ENCODE results near the gene CNTNAP2.

CNTNAP2 gene

DNA sequence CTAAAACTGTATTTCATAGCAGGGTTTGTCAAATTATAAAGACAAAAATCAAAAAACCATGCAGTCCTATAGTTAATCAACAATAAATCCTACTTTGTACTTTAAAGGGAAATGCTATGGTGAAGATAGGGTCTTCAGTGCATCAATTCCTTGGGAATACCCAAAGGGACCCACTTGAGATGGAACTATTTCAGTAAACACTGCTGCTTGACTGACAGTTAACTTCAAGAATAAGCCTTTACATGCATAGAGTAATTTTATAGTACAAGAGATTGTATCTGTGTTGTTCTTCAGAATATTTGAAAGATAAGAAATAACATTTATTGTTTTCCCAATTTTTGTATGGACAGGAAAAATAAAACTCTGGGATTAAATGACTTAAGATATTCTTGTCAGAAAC lies 1179.6 kb downstream of the CNTNAP2 start:
- DNase-seq = no peak

DNA sequence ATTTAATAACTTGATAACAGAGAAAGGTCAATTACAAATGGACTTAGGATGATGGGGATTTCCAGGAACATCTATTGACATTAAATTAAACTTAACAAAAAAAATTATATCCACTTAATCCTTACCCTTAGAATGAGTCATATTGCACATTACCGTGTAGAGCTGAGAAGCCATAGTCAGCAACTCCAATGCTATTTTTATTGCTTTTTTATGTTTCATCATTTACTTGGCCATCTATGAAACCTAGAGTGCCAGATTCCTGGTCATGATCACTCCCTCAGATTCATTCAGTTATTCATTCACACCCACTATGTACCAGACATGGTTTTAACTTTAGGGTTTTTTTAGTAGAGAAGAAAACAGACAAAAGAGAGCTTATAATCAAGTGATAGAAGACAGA lies 1180.4 kb downstream of the CNTNAP2 start:
- DNase-seq = no peak

DNA sequence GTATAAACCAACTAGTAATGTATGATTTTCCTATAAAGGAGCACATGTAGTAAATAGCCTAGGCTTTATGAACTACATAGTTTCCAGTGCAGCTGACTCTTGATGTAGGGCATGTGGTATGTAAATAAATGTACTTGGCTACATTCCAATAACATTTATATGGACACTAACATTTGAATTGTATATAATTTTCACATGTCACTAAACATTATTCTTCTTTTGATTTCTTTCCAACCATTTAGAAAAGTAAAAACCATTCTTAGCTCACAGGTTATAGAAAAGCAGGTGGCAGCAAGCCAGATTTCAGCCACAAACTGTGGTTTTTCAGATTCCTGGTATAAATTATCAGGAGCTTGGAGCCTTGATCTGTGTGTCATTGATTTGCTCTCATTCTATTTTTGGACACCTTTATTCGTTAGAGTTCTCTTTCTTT lies 1182.0 kb downstream of the CNTNAP2 start:
- no peak for DNase-seq

DNA sequence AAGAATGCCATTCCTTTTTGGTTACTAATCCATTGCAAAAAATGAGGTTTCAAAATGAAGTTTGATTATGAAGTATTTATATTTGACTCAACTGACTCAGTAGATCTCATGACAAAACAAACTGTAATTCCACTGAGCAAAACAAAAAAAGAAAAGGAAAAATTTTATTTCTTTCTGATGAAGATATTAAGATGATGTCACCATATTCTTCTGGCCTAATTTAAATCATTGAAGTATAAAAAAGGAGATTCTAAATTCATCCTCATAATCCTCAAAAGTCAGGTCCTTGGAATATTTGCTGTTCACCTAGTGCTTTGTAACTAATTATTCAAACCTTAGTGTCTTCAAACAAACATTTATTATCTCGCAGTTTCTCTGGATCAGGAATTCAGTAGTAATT lies 1183.7 kb downstream of the CNTNAP2 start:
- DNase-seq = no peak

DNA sequence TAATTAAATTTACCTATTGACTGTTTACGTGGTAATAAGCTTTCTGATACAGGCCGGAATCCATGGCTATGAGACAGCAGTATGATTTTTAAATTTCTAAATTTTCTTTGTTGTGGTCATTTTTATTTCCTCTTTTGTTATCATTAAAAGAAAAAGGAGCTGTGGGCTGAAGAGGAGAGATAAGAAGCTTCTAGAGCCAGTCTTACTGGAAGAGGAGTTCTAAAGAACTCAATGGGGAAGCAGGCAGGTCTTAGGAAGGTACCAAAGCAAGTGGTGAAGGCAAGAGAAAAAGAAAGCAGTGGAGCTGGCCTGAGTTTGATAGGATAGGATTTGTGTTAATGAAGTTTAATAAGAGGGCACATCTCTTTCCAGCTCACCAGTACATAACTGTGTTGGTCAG lies 1187.8 kb downstream of the CNTNAP2 start:
- no peak for DNase-seq

DNA sequence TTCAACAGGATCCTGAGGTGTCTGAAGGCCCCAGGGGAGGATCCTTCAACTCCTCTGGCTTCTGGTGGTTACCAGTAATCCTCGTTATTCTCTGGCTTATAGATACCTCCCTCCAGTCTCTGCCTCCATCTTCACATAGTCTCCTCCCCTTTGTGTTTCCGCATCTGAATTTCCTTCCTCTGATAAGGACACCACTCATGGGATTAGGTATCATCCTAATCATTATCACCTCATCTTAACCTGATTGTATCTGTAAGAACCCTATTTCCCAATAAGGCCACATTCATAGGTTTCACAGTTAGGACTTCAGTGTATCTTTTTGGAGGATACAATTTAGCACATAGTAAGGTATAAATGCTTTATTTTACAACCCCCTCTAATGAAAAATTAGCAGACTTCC lies 1189.2 kb downstream of the CNTNAP2 start:
- no peak for DNase-seq

DNA sequence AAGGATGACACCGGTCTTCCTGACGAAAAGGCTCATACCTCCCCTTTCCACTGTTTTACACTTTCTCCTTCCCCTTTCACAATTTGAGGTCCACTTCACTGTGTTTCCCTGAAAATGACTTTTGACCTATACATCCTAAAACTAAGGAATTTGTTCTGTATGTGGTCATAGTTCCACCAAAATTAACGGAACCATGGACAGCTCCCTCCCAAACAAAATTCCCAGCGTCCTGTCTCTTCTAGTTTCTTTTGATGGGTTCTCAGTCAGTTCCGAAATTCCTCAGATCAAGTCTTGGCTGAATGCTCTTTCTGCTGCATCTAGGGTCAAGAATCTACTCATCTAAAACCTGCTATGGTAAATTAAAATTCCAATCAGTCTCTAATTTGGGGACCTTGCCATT lies 1191.9 kb downstream of the CNTNAP2 start:
- no peak for DNase-seq

DNA sequence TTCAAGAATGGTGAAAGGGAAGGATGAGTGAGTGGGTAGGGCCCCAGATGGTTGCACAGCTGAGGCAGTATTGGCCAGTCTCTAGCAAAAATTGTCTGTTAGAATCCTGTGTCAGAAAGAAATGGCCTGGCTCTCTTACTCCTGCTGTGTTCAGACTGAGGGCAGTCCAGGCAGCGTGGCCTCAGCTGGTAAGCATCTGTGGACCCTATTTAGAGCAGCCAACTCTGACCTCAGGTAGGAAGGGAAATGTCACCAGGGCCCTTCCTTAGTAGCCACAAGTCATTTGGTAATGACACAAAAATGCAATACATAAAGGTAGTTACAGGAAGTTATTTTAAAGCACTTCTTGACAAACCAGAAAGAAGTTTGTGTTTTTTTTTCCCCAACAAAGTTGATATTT lies 1194.7 kb downstream of the CNTNAP2 start:
- no peak for DNase-seq

DNA sequence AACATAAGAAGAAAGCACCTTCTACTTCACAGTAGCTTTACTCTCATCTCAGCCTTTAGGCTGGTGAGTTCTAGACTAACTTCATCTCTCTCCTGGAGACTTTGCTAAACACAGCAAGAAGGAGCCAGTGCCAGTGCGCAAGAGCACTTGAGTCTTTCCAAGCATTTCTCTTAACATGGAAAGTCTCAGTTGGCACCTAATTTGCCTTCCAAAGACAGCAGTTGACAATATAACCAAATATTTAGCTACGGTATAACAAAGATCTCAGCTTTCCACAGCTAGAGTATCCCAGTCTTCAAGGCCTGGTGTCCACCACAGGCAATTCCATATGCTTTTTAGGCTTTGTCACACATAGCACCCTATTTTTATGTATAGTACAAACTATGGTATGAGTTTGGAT lies 1204.9 kb downstream of the CNTNAP2 start:
- no peak for DNase-seq

DNA sequence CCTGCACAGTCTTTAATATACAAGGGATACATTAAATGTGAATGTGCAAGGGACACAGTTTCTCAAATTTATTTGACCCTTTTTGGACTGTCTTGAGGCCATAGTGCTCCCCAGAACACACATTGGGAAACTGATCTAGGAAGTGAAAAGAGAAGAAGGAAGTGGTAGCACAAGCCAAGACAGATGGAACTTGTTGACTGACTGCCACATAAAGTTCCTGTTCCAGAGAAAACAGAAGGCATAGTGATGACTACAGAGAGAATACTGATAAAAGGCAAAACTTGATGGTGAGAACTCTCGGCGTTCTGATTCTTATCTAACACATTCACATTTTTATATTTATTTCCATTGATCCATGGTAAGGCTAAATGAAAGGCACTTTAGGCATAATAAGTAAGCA lies 1216.4 kb downstream of the CNTNAP2 start:
- DNase-seq = no peak

DNA sequence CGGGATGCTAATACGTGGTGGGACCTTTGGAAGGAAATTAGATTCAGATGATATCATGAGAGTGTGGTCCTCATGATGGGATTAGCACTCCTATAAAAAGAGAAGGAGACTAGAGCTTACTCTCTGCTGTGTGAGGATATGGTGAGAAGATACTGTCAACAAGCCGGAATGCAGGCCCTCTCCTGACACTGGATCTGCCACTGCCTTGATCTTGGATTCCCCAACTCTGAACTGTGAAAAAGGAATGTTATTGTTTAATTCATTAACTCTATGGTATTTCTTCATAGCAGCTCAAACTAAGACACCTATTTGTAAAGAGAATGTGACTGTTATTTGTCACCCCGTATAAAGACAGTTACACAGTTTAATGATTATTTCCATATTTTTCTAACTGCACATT lies 1246.5 kb downstream of the CNTNAP2 start:
- no peak for DNase-seq

DNA sequence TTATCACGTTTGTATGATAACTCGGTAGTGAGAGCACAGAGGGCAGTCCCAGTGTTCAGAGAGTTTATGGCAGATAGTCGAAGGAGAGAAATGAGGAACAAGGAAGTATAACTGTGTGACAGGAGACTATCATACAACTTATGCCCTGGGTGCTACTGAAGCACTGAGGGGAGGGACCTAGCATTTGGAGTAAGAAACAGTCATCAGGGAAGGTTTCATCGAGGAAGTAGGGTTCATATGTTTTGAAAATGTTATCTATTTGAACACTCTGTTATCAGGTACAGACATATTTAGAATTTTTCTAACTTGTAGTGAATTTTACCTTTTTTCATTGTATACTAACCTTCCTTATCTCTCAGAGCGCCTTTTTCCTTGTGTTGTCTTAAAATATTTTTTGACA lies 1259.6 kb downstream of the CNTNAP2 start:
- DNase-seq = no peak

DNA sequence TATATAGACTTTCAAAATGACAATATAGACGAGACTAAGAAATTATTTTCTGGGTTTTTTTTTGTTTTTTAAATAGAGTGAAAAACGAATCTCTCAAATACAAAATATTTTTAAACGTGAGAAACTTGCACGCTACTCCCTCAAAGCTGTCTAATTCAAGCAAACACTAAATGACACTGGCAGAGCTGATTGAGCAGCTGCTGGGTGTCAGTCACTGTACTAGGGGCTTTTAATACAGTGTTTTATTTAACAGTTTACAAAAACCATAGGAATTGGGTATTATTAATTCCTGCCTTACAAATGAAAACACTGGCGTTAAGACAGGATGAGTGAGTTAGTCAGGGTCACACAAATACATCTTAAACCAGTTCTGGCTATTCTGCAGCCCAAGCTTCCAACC lies 1264.3 kb downstream of the CNTNAP2 start:
- no peak for DNase-seq

DNA sequence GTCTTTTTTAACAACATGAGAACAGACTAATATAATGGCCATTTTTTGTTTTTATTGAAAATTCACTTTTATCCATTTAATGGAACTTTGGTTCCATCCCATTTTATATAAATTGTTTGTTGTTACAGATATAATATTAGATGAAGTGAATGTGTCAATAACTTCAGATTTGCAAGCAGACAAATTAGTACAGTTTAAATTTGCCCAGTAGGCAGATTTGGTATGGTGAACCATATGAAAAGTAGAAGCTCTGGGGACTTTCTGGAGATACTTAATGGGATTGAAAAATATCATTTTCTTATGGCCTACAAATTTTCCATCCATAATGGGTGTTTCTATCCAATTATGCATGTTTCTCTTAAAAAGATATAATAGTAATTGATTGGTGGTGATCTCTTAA lies 1277.7 kb downstream of the CNTNAP2 start:
- DNase-seq = no peak

DNA sequence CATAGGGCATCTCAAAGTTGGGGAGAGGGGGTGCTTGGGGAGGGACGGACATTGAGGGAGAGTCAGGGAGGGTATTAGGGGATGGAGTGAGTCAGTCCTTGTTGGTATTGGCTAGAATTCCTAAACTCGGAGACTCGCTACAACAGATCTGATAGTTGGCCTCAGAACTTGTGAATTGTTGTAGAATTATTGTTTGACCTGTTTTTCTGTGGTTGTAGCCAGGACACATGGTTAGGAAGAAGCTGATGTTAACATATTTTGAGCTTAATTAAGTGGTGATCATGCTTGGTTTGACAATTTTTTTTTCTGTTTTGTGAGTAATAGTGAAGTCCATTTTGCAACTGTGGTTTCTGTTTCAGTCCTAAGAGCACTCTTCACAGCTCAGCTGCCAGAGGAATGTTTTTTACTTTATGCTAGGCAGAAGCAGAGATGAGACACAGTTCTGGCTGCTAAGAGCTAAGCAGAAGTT lies 1283.7 kb downstream of the CNTNAP2 start:
- DNase-seq = no peak

DNA sequence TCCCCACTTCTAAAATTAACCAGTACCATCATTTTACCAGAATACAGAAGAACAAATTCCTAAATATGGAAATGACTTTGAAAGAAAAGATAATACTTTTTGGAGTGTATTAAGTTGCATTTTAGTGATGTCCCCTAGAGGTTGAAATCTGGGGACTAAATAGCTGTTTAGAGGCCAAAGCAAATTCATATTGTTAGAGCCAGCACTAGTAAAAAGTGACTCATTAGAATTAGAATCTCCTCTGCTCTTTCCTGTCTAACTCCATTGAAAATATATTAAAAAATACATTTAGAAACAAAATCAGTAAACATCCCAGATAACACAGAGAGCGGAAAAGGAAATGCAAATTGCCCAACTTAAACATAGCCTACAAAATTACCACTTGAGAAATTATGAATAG lies 1284.3 kb downstream of the CNTNAP2 start:
- DNase-seq = no peak

DNA sequence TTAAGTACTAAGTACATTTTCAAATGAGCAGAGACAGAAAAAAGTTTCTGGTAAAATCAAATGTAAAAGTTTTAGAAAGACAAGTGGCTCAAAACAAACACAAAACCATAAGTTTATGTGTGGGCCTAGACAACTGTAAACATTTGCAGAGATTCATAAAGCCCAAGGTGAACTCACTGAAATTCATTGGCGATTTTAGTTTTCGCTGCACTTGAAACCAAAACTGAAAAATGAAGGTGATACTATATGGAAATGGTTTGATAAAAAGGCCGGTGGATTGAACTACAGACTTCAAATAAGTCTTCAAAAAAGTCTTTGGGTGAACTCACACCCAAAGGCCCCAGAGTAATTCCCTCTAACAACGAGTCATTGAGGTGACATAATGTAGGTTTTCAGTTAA lies 1289.0 kb downstream of the CNTNAP2 start:
- DNase-seq = no peak

DNA sequence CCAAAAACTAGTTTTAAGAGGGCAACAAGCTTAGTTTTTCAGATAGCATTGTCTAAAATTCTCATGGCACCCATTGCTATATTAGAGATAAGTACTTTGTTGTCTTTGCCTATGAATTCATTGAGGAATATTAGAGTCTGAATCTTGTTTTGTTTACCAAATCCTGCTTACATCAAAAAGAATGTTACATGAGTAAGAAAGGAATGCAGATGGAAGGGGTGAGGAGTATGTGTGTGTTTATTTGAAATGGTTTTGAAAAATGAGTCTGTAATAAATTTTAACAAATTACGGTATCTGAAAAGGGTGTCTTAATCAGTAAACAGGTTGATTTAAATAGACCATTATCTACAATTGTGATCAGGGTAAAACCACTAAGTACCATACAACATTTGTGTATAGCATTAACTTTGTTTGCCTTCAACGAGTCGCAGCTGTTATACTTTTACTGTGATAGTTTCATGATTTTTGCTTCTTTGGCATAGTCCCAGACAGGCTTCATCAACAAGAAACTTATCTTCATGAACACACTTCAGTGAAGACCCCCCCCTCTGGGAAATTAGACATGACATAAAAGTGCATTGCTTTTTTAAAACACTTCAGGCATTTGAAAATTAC lies 1290.0 kb downstream of the CNTNAP2 start:
- DNase-seq = no peak

DNA sequence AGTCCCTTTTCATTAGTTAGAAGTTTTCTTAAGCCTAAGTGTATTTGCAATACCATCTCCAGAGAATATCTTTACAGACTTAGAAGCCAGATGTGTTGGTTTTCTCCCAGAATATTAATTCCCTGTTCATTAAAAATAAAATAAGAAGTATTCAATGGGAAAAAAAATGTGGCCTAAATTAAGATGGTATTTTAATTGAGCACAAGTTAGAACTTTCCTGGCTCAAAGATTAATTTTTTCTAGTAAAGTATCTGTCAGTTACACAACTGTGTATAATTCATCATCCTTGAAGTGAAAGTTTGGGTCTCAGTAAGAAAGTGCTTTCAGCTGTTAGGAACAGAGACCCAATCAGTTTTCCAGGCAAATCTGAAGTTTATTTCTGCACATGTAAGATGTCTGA lies 1294.5 kb downstream of the CNTNAP2 start:
- no peak for DNase-seq

DNA sequence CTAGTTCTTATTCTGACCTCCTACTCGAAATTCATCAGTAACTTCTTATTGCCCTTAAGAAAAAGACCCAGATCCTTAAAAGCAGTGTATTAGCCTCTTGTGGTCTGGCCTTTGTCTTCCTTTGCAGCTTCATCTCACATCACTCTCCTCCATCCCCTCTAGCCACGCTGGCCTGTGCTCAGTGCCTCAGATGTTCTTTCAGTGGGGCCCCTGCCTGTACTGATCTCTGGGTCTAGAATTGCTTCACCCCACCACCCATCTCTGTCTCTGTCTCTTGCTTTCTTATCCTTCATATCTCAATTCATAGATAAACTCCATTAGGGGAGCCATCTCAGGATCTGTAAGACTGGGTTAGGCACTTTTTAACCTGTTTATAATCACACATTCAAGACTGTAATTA lies 1295.5 kb downstream of the CNTNAP2 start:
- no peak for DNase-seq

DNA sequence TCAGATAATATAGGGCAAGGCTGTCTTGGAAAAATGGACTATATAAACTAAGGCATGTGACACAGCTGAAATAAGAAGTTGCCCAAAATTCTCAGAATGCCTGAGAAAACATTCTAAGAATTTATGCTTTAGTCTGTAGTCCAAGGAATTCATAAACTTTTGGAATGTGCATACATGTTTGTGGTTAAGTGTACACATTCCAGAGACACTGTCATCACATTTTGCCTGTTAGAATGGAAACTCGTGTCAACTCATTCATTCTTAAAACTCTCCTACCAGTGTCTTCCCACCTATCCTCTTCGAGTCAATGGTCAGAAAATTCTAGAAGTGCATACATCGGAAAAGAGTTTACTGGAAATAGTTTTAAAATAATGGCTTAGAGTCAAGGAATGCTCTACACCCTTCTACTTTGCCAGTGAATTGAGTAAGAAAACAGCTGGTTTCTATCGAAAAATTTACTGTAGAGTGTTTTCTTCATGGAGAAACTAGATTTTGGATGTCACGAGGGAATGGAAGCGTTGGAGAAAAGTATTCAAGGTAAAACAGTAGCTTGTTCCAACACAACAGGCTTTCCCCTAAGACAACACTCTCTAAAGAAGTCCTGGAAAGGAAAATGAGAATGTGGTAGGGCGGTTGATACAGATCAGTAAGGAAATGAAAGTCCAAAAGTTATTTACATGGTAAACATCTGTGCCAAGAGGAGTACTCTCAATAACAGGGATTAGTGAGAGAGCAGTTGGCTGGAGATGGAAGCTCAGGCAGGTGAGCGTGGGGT lies 1296.4 kb downstream of the CNTNAP2 start:
- DNase-seq = no peak

DNA sequence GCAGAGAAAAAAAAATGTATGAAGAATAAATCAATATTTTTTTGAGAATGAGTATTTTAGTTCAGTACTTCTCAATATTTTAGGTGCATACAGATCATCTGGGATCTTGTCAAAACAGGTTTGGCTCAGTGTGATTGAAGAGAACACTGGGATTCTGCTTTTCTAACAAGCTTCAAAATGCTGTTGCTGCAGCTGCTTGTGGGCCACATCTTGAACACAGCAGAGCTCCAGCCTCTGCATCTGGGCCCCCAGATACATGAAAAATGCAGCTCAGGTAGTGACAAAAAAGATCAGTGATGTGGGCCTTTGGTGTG lies 1296.9 kb downstream of the CNTNAP2 start:
- no peak for DNase-seq

DNA sequence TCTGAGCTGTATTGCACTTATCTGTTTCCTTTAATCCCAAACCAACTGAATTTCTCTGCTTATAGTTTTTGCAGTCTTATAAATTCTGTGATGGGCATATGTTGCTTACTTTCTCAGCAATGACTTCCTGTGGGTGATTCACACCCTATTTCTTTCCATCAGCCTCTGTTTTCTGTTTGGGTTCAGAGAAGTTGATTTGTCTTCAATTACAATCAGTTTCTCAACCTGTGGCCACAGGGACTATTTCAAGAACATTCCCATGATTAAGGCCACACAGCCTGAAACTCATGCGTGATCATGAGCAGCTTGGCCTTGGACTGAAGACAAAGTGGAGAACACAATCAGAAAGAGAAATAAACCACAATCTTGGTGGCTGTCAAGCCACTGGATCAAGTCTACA lies 1299.4 kb downstream of the CNTNAP2 start:
- DNase-seq = no peak

DNA sequence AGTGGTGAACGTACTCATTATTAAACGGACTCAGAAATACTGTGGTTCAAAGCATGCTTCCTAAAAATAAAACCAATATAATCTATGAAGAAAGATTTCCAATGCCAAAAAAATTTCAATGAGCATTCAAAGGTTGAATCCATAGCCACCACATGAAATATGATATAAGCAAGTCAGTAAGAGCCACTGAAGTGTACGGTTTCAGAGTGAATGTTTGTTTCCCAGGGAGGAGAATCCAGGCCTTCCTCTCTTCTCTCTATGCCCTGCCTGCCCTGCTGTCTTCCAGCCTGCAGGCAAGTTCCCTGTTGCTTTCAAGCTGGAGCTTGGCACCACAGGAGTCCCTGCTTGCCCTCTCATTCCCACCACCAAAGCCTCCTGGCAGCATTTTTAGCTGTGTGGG lies 1302.4 kb downstream of the CNTNAP2 start:
- DNase-seq = no peak

DNA sequence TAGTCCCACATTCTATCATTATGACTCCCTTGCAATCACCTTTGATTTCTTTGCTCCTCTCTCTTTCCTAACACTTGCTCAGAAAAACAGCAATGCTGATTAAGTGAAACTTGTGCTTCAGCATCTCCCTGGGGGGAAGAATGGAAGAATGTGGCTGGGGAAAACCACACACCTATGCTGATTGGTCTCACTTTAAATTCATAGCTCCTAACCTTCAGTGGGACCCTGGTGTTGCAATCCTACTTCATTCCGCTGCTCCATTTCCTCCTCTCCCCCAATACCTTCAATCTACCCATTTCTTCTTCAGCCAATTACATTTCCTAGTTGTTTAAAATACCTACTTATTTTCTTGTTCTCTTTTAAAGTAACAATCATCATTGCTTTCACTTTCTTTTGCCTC lies 1307.3 kb downstream of the CNTNAP2 start:
- no peak for DNase-seq
